ENCODE measurements around the gene PGBD5. TPM values are rescaled to one million over a fixed set of nuclear protein-coding genes. Genes with fewer than 3 reads are reported as not detected.

PGBD5 gene
- total RNA-seq, 2 donors from 2014 or later = 2.6 to 4.3 TPM

DNA sequence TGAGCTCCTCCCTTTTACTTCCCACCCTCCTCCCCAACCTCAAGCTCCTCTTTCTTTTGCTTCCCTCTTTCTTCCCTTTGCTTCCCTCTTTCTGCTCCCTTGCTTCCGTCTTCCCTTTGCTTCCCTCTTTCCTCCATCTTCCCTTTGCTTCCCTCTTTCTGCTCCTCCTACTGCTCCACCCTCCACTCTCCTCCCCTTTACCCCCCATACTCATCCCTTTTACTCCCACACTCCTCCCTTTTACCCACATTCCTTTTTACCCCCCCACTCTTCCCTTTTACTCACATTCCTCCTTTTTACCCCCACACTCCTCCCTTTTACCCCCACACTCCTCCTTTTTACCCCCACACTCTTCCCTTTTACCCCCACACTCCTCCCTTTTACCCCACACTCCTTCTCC is 30.2 kb downstream of the PGBD5 start:
- TF ChIP-seq, protein P1, sequence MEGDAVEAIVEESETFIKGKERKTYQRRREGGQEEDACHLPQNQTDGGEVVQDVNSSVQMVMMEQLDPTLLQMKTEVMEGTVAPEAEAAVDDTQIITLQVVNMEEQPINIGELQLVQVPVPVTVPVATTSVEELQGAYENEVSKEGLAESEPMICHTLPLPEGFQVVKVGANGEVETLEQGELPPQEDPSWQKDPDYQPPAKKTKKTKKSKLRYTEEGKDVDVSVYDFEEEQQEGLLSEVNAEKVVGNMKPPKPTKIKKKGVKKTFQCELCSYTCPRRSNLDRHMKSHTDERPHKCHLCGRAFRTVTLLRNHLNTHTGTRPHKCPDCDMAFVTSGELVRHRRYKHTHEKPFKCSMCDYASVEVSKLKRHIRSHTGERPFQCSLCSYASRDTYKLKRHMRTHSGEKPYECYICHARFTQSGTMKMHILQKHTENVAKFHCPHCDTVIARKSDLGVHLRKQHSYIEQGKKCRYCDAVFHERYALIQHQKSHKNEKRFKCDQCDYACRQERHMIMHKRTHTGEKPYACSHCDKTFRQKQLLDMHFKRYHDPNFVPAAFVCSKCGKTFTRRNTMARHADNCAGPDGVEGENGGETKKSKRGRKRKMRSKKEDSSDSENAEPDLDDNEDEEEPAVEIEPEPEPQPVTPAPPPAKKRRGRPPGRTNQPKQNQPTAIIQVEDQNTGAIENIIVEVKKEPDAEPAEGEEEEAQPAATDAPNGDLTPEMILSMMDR (IDR thresholded peaks at IDR 0.05) = no peak
- TF ChIP-seq POLR2A (IDR thresholded peaks at IDR 0.05) = no peak
- no peak for ATAC-seq

DNA sequence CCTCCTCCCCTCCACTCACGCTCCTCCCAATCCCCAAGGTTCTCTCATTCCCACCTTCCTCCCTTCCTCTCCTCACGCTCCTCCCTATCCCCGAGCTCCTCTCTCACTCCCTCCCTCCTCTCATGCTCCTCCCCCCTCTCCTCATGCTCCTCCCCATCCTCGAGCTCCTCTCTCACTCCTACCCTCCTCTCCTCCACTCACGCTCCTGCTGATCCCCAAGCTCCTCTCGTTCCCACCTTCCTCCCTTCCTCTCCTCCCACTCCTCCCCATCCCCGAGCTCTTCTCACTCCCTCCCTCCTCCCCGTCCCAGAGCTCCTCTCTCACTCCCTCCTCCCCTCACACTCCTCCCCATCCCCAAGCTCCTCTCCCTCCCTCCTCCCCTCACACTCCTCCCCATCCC is 31.4 kb downstream of the PGBD5 start:
- WGBS, 2 donors = 91 to 94% methylated on average over 8 of the region's 8 CpGs
- Histone ChIP-seq H3K4me3 (no peak overlapping the region), H3K27ac (no peak overlapping the region), H3K36me3 (replicated peaks in 1 of 2; ENCODE audit: insufficient read depth in 1 of 2, low read depth in 2 of 2) (no peaks in the 10 kb centered on the region), H3K27me3 (no peaks in the 10 kb centered on the region), H3K4me1 (no peaks in the 10 kb centered on the region), H3K9me3 (no peaks in the 10 kb centered on the region)
- ATAC-seq = no peak
- DNase-seq = no peak
- no peak for TF ChIP-seq POLR2A (IDR thresholded peaks at IDR 0.05)
- TF ChIP-seq, protein P1 (IDR thresholded peaks at IDR 0.05) = no peak
- intact Hi-C loops (cut with DNase I) = no loop called here

More for the DNA sequence above, 30.2 kb downstream of the PGBD5 start:
- Histone ChIP-seq H3K4me3 (no peak overlapping the region), H3K4me1 (no peaks in the 10 kb centered on the region), H3K27me3 (no peaks in the 10 kb centered on the region), H3K27ac (no peak overlapping the region), H3K36me3 (replicated peaks in 1 of 2; ENCODE audit: insufficient read depth in 1 of 2, low read depth in 2 of 2) (peaks cover 0 to under 1% of the 10 kb centered on the region in 2 donors), H3K9me3 (no peaks in the 10 kb centered on the region)
- intact Hi-C loops (cut with DNase I) = no loop called here
- 86 to 93% methylated on average over 1 of the region's 1 CpG for WGBS, 2 donors
- no peak for DNase-seq

DNA sequence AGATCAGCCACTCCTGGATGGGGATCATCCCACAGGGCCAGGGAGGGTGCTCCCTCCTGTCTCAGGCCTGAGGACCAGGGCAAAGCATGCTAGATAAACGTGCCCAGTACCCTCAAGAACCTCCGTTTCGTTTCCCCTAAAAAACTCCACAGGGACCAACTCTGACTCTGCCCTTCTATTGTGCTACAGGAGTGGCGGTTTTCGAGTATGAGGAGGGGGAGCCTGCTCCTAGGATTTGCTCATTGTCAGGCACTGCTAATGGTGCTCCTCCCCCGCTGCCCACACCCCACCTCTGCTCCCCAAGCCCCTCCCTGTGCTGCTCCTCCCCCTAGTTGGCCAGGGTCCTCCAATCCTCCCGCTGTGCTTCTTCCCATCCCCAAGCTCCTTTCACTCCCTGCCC is 32.0 kb downstream of the PGBD5 start:
- no peak for DNase-seq
- H3K36me3 ChIP-seq (replicated peaks in 1 of 2; ENCODE audit: insufficient read depth in 1 of 2, low read depth in 2 of 2) = no peaks in the 10 kb centered on the region
- TF ChIP-seq, protein P1 (IDR thresholded peaks at IDR 0.05) = no peak
- TF ChIP-seq POLR2A (IDR thresholded peaks at IDR 0.05) = no peak
- intact Hi-C loops (cut with DNase I) = no loop called here
- H3K27me3 ChIP-seq = no peaks in the 10 kb centered on the region
- H3K4me1 ChIP-seq = no peaks in the 10 kb centered on the region
- 93 to 94% methylated on average over 7 of the region's 7 CpGs for WGBS, 2 donors
- ATAC-seq = no peak
- no peak overlapping the region for H3K4me3 ChIP-seq
- no peak overlapping the region for H3K27ac ChIP-seq
- H3K9me3 ChIP-seq = no peaks in the 10 kb centered on the region

DNA sequence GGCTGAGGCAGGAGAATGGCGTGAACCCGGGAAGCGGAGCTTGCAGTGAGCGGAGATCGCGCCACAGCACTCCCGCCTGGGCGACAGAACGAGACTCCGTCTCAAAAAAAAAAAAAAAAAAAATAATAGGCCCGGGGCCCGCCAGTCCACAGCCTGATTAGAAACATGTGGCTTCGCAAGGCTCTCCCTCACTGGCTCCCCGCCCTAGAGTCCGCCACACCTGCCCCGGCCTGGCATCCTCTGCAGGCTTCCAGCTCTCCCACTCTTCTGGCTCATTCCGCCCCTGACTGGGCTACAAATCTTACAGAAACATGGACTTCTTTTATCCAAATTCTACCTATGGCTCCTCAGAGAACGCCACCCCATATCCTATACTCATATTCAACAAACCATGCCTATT is 32.4 kb downstream of the PGBD5 start:
- intact Hi-C loops (cut with DNase I) = no loop called here
- ATAC-seq (no peak), DNase-seq (no peak)
- Histone ChIP-seq H3K4me3 (no peak overlapping the region), H3K4me1 (no peaks in the 10 kb centered on the region), H3K27me3 (no peaks in the 10 kb centered on the region), H3K27ac (no peak overlapping the region), H3K36me3 (replicated peaks in 1 of 2; ENCODE audit: insufficient read depth in 1 of 2, low read depth in 2 of 2) (no peaks in the 10 kb centered on the region), H3K9me3 (no peaks in the 10 kb centered on the region)
- no peak for TF ChIP-seq POLR2A (IDR thresholded peaks at IDR 0.05)
- TF ChIP-seq, protein P1 (IDR thresholded peaks at IDR 0.05) = no peak
- WGBS, 2 donors = 96 to 100% methylated on average over 12 to 18 of the region's 18 CpGs

- Histone ChIP-seq H3K4me3 (no peak overlapping the region), H3K4me1 (no peaks in the 10 kb centered on the region), H3K36me3 (replicated peaks in 1 of 2; ENCODE audit: insufficient read depth in 1 of 2, low read depth in 2 of 2) (no peaks in the 10 kb centered on the region), H3K27ac (no peak overlapping the region), H3K27me3 (no peaks in the 10 kb centered on the region), H3K9me3 (no peaks in the 10 kb centered on the region)
- TF ChIP-seq, protein P1 (IDR thresholded peaks at IDR 0.05) = no peak
- no peak for TF ChIP-seq POLR2A (IDR thresholded peaks at IDR 0.05)
- intact Hi-C loops (cut with DNase I) = no loop called here
- DNase-seq (no peak), ATAC-seq (no peak)
- WGBS, 2 donors = 88 to 98% methylated on average over 8 to 9 of the region's 9 CpGs
Observed at GRCh38 chr1:230392920-230393521, 33.1 kb downstream of the PGBD5 start.
